Retina (tissue), 1 donor: ENCODE results near the gene EPHA4.

Experiments
- DNase-seq: peaks from one replicate; pipeline ENCODE4 v3.0.0-alpha.2; 2016

Gene EPHA4

GRCh38 chr2:221571025-221571550 lies 1.0 kb downstream of the EPHA4 start:
- DNase-seq = peak; percentile 58

- peak; percentile 79 for DNase-seq
Observed at GRCh38 chr2:221570321-221570935, 1.7 kb downstream of the EPHA4 start.

- DNase-seq = no peak
Observed at GRCh38 chr2:221569871-221570270, 2.2 kb downstream of the EPHA4 start.

GRCh38 chr2:221569425-221569845 lies 2.7 kb downstream of the EPHA4 start:
- DNase-seq = peak; percentile 51

GRCh38 chr2:221568299-221568698 lies 3.8 kb downstream of the EPHA4 start:
- no peak for DNase-seq

- no peak for DNase-seq
Observed at GRCh38 chr2:221567809-221568208, 4.3 kb downstream of the EPHA4 start.

GRCh38 chr2:221567231-221567760 lies 4.8 kb downstream of the EPHA4 start:
- no peak for DNase-seq

GRCh38 chr2:221563270-221563985 lies 8.7 kb downstream of the EPHA4 start:
- DNase-seq = no peak

- DNase-seq = no peak
Observed at GRCh38 chr2:221562226-221562625, 9.9 kb downstream of the EPHA4 start.

- no peak for DNase-seq
Observed at GRCh38 chr2:221561770-221562169, 10.3 kb downstream of the EPHA4 start.

GRCh38 chr2:221559991-221560390 lies 12.1 kb downstream of the EPHA4 start:
- no peak for DNase-seq

- DNase-seq = no peak
Observed at GRCh38 chr2:221558107-221558506, 14.0 kb downstream of the EPHA4 start.

- DNase-seq = no peak
Observed at GRCh38 chr2:221555494-221555846, 16.6 kb downstream of the EPHA4 start.

GRCh38 chr2:221554769-221555493 lies 17.2 kb downstream of the EPHA4 start:
- peak; percentile 64 for DNase-seq

GRCh38 chr2:221553333-221553732 lies 18.8 kb downstream of the EPHA4 start:
- DNase-seq = peak; percentile 44

GRCh38 chr2:221552291-221552690 lies 19.8 kb downstream of the EPHA4 start:
- DNase-seq = peak; percentile 53

- peak; percentile 13 for DNase-seq
Observed at GRCh38 chr2:221551864-221552263, 20.2 kb downstream of the EPHA4 start.

GRCh38 chr2:221549143-221549542 lies 23.0 kb downstream of the EPHA4 start:
- no peak for DNase-seq

GRCh38 chr2:221546505-221547225 lies 25.4 kb downstream of the EPHA4 start:
- no peak for DNase-seq

GRCh38 chr2:221541131-221541735 lies 30.9 kb downstream of the EPHA4 start:
- DNase-seq = no peak

- DNase-seq = no peak
Observed at GRCh38 chr2:221539246-221539645, 32.9 kb downstream of the EPHA4 start.

GRCh38 chr2:221535824-221536223 lies 36.3 kb downstream of the EPHA4 start:
- no peak for DNase-seq
